Liver (tissue), 9 donors: Measurements from ENCODE around the gene MED27. TPM values are rescaled to one million over a fixed set of nuclear protein-coding genes. Genes with fewer than 3 reads are reported as not detected.

Experiments used
- DNase-seq: peaks from one replicate; pipeline ENCODE4 v3.0.0-alpha.2; 2017; ENCODE audit warnings: low spot score
- H3K27ac ChIP-seq, 2 donors: one replicate each; pipeline ENCODE4 v1.7.0; 2013; ENCODE audit warnings: inconsistent platforms in 2 of 2, low read length in 2 of 2, control low read depth in 1 of 2, low read depth in 1 of 2, mild to moderate bottlenecking in 1 of 2
- H3K27me3 ChIP-seq, 4 donors: one replicate each; pipeline versions ENCODE4 v1.6.1 to v1.7.0; 2013; ENCODE audit warnings: low read length in 3 of 4, inconsistent platforms in 1 of 4, mild to moderate bottlenecking in 1 of 4, moderate library complexity in 1 of 4; ENCODE audit not compliant: control insufficient read depth in 4 of 4, insufficient read depth in 4 of 4
- H3K36me3 ChIP-seq, 4 donors: one replicate each; pipeline versions ENCODE4 v1.6.1 to v1.7.0; 2013; ENCODE audit warnings: low read length in 3 of 4, mild to moderate bottlenecking in 3 of 4, low read depth in 1 of 4, moderate library complexity in 1 of 4; ENCODE audit not compliant: control insufficient read depth in 4 of 4, insufficient read depth in 3 of 4
- H3K4me1 ChIP-seq, 4 donors: one replicate each; pipeline versions ENCODE4 v1.6.1 to v1.7.0; 2013; ENCODE audit warnings: low read length in 3 of 4, mild to moderate bottlenecking in 3 of 4, moderate library complexity in 1 of 4; ENCODE audit not compliant: control insufficient read depth in 4 of 4, insufficient read depth in 4 of 4
- H3K4me3 ChIP-seq, 3 donors: one replicate each; pipeline versions ENCODE4 v1.6.1 to v1.7.0; 2013; ENCODE audit warnings: low read length in 3 of 3, control low read depth in 1 of 3, low read depth in 1 of 3, mild to moderate bottlenecking in 1 of 3
- H3K9ac ChIP-seq, 2 donors: one replicate each; pipeline ENCODE4 v1.7.0; 2013; ENCODE audit warnings: low read length in 2 of 2, mild to moderate bottlenecking in 2 of 2, moderate library complexity in 2 of 2, control low read depth in 1 of 2, low read depth in 1 of 2
- H3K9me3 ChIP-seq, 4 donors: one replicate each; pipeline versions ENCODE4 v1.6.1 to v1.7.0; 2013; ENCODE audit warnings: low read length in 3 of 4; ENCODE audit not compliant: control insufficient read depth in 4 of 4
- EGR1 ChIP-seq, 2 donors: IDR thresholded peaks; 2 replicates each; pipeline ENCODE4 v1.6.1; 2016 to 2018; ENCODE audit warnings: antibody characterized with exemption in 2 of 2, low read depth in 2 of 2
- FOXA1 ChIP-seq: IDR thresholded peaks from 2 replicates; pipeline ENCODE4 v1.6.1; 2016; ENCODE audit warnings: antibody characterized with exemption
- FOXA2 ChIP-seq: IDR thresholded peaks from 2 replicates; pipeline ENCODE4 v1.6.1; 2016; ENCODE audit warnings: antibody characterized with exemption
- GABPA ChIP-seq, 2 donors: IDR thresholded peaks in 1 of 2; conservative IDR thresholded peaks in 1 of 2; 2 replicates each; pipeline ENCODE4 v1.6.1; 2016; ENCODE audit warnings: antibody characterized with exemption in 2 of 2, mild to moderate bottlenecking in 1 of 2, moderate library complexity in 1 of 2
- HNF4A ChIP-seq, 2 donors: conservative IDR thresholded peaks; 2 replicates each; pipeline ENCODE4 v1.6.1; 2016; ENCODE audit warnings: antibody characterized with exemption in 2 of 2, mild to moderate bottlenecking in 2 of 2
- HNF4G ChIP-seq: IDR thresholded peaks from 2 replicates; pipeline ENCODE4 v1.6.1; 2016; ENCODE audit warnings: antibody characterized with exemption
- JUND ChIP-seq, 2 donors: IDR thresholded peaks; 2 replicates each; pipeline ENCODE4 v1.6.1; 2016; ENCODE audit warnings: antibody characterized with exemption in 2 of 2
- RAD21 ChIP-seq, 2 donors: IDR thresholded peaks; 2 replicates each; pipeline ENCODE4 v1.6.1; 2016; ENCODE audit warnings: antibody characterized with exemption in 2 of 2, mild to moderate bottlenecking in 2 of 2
- RXRA ChIP-seq, 2 donors: IDR thresholded peaks; 2 replicates each; pipeline ENCODE4 v1.6.1; 2017 to 2018; ENCODE audit warnings: antibody characterized with exemption in 2 of 2, mild to moderate bottlenecking in 1 of 2
- SP1 ChIP-seq: IDR thresholded peaks from 2 replicates; pipeline ENCODE4 v1.6.1; 2018; ENCODE audit warnings: antibody characterized with exemption, mild to moderate bottlenecking
- TAF1 ChIP-seq: conservative IDR thresholded peaks from 2 replicates; pipeline ENCODE4 v1.6.1; 2016; ENCODE audit warnings: antibody characterized with exemption, mild to moderate bottlenecking
- YY1 ChIP-seq: IDR thresholded peaks from 2 replicates; pipeline ENCODE4 v1.6.1; 2016; ENCODE audit warnings: antibody characterized with exemption, mild to moderate bottlenecking
- WGBS: extraction: QIAGEN DNeasy Blood & Tissue Kit; methylation state at CpG from one replicate; pipeline ENCODE4 v1.1.7; 2013; 5-methylcytosine and 5-hydroxymethylcytosine counted together
- polyA plus RNA-seq, 2 donors: library from polyadenylated mRNA; stranded (reverse) in 1 of 2; unstranded in 1 of 2; fragments of 200-250 nt in 1 of 2; fragments of >200 nt in 1 of 2; fragmentation: Nextera tagmentation in 1 of 2; extraction: Ambion mirVana in 1 of 2; gene quantifications; one replicate each; pipeline versions ENCODE4 v1.2.1 to v1.2.3, GENCODE V29; 2013 to 2015
- total RNA-seq, 2 donors: library from RNA; depleted of rRNA; stranded (reverse); fragments of >200 nt; gene quantifications; one replicate each; pipeline ENCODE4 v1.2.3, GENCODE V29; 2014
- TF ChIP-seq, protein P1 (sequence below): IDR thresholded peaks from 2 replicates; pipeline ENCODE4 v1.6.1; 2016; ENCODE audit warnings: antibody characterized with exemption, mild to moderate bottlenecking
- TF ChIP-seq, protein P2 (sequence below): IDR thresholded peaks from 2 replicates; pipeline ENCODE4 v1.6.1; 2016; ENCODE audit warnings: antibody characterized with exemption
- TF ChIP-seq, protein P3 (sequence below): fragments of 150-350 bp; IDR thresholded peaks from 2 replicates; pipeline ENCODE4 v1.5.1; 2017; ENCODE audit warnings: improper control_type of control experiment, low read depth, low read length; ENCODE audit not compliant: missing input control
- TF ChIP-seq, protein P4 (sequence below): IDR thresholded peaks from 2 replicates; pipeline ENCODE4 v1.6.1; 2016; ENCODE audit warnings: antibody characterized with exemption
- TF ChIP-seq, protein P5 (sequence below): IDR thresholded peaks from 2 replicates; pipeline ENCODE4 v1.6.1; 2016; ENCODE audit warnings: antibody characterized with exemption
- donor health status: healthy.
- donor health status: healthy.
- donor health status: healthy.
- donor health status: healthy.
- donor health status: healthy.

MED27 gene
- total and polyA plus RNA-seq, 4 donors = 4.6 to 7.9 (median 5.5) TPM

DNA sequence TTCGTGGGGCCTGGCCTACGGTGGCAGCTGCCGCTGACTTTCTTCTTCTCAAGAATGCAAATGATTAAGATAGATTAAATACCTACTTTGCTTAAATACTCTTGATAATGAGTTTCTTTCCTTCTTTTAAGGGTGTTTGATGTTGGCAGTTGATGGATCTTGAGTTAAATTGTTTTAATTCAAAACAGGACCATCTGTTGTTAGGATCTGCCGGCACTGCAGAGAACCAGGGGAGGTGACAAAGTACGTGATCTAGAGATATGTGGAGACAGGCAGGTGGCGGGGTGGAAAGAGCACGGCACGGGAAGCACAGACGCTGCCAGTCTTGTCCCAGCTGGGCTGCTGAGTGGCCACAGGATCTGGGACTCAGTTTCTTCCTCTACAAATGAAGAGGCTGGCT is 37.9 kb downstream of the MED27 start:
- Histone ChIP-seq H3K9ac (no peak overlapping the region), H3K4me3 (no peak overlapping the region), H3K27me3 (no peaks in the 10 kb centered on the region), H3K36me3 (no peaks in the 10 kb centered on the region), H3K9me3 (no peaks in the 10 kb centered on the region), H3K4me1 (no peaks in the 10 kb centered on the region), H3K27ac (no peak overlapping the region)
- 96% methylated on average over 9 of the region's 9 CpGs for WGBS
- TF ChIP-seq, protein P1, sequence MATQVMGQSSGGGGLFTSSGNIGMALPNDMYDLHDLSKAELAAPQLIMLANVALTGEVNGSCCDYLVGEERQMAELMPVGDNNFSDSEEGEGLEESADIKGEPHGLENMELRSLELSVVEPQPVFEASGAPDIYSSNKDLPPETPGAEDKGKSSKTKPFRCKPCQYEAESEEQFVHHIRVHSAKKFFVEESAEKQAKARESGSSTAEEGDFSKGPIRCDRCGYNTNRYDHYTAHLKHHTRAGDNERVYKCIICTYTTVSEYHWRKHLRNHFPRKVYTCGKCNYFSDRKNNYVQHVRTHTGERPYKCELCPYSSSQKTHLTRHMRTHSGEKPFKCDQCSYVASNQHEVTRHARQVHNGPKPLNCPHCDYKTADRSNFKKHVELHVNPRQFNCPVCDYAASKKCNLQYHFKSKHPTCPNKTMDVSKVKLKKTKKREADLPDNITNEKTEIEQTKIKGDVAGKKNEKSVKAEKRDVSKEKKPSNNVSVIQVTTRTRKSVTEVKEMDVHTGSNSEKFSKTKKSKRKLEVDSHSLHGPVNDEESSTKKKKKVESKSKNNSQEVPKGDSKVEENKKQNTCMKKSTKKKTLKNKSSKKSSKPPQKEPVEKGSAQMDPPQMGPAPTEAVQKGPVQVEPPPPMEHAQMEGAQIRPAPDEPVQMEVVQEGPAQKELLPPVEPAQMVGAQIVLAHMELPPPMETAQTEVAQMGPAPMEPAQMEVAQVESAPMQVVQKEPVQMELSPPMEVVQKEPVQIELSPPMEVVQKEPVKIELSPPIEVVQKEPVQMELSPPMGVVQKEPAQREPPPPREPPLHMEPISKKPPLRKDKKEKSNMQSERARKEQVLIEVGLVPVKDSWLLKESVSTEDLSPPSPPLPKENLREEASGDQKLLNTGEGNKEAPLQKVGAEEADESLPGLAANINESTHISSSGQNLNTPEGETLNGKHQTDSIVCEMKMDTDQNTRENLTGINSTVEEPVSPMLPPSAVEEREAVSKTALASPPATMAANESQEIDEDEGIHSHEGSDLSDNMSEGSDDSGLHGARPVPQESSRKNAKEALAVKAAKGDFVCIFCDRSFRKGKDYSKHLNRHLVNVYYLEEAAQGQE = no peak
- TF ChIP-seq, protein P2, sequence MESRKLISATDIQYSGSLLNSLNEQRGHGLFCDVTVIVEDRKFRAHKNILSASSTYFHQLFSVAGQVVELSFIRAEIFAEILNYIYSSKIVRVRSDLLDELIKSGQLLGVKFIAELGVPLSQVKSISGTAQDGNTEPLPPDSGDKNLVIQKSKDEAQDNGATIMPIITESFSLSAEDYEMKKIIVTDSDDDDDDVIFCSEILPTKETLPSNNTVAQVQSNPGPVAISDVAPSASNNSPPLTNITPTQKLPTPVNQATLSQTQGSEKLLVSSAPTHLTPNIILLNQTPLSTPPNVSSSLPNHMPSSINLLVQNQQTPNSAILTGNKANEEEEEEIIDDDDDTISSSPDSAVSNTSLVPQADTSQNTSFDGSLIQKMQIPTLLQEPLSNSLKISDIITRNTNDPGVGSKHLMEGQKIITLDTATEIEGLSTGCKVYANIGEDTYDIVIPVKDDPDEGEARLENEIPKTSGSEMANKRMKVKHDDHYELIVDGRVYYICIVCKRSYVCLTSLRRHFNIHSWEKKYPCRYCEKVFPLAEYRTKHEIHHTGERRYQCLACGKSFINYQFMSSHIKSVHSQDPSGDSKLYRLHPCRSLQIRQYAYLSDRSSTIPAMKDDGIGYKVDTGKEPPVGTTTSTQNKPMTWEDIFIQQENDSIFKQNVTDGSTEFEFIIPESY = no peak
- TF ChIP-seq TAF1 (no peak), RAD21 (IDR thresholded peaks at IDR 0.05) (no peak), HNF4A (conservative IDR thresholded peaks at IDR 0.05) (no peak)
- DNase-seq = no peak

DNA sequence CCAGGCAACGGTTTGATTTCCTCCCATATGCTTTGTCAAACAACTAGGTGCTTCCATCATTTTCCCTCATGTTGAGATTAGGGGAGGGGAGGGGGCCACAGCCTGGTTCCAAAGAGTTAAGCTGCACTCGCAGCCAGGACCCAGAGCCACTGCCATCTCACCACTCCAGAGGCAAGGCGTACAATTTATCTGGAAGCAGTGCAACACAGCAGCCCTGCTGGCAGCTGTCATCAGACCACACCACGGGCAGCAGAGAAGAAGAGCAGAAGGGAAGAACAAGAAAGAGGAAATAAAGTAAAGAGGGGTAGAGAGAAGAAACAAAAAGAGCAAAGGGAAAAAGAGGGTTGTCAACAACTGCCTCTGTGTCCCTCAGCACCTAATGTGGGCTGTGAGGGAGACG is 38.9 kb downstream of the MED27 start:
- no peak for DNase-seq
- TF ChIP-seq YY1 (no peak), RXRA (IDR thresholded peaks at IDR 0.05) (no peak), FOXA2 (no peak), HNF4A (conservative IDR thresholded peaks at IDR 0.05) (no peak), JUND (IDR thresholded peaks at IDR 0.05) (no peak), RAD21 (IDR thresholded peaks at IDR 0.05) (no peak), HNF4G (no peak), SP1 (no peak), FOXA1 (no peak), TAF1 (no peak), GABPA (IDR thresholded peaks at IDR 0.05 in 1 of 2, conservative IDR thresholded peaks at IDR 0.05 in 1 of 2) (no peak), EGR1 (IDR thresholded peaks at IDR 0.05; ENCODE audit: low read depth in 2 of 2) (no peak)
- TF ChIP-seq, protein P1 = no peak
- TF ChIP-seq, protein P3, sequence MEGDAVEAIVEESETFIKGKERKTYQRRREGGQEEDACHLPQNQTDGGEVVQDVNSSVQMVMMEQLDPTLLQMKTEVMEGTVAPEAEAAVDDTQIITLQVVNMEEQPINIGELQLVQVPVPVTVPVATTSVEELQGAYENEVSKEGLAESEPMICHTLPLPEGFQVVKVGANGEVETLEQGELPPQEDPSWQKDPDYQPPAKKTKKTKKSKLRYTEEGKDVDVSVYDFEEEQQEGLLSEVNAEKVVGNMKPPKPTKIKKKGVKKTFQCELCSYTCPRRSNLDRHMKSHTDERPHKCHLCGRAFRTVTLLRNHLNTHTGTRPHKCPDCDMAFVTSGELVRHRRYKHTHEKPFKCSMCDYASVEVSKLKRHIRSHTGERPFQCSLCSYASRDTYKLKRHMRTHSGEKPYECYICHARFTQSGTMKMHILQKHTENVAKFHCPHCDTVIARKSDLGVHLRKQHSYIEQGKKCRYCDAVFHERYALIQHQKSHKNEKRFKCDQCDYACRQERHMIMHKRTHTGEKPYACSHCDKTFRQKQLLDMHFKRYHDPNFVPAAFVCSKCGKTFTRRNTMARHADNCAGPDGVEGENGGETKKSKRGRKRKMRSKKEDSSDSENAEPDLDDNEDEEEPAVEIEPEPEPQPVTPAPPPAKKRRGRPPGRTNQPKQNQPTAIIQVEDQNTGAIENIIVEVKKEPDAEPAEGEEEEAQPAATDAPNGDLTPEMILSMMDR = no peak
- TF ChIP-seq, protein P2 = no peak
- TF ChIP-seq, protein P4, sequence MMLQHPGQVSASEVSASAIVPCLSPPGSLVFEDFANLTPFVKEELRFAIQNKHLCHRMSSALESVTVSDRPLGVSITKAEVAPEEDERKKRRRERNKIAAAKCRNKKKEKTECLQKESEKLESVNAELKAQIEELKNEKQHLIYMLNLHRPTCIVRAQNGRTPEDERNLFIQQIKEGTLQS = no peak
- TF ChIP-seq, protein P5, sequence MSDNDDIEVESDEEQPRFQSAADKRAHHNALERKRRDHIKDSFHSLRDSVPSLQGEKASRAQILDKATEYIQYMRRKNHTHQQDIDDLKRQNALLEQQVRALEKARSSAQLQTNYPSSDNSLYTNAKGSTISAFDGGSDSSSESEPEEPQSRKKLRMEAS = no peak
- no peak overlapping the region for H3K9ac ChIP-seq
- no peaks in the 10 kb centered on the region for H3K36me3 ChIP-seq
- H3K27ac ChIP-seq = no peak overlapping the region
- H3K27me3 ChIP-seq = no peaks in the 10 kb centered on the region
- H3K4me1 ChIP-seq = no peaks in the 10 kb centered on the region
- no peaks in the 10 kb centered on the region for H3K9me3 ChIP-seq
- 92% methylated on average over 5 of the region's 5 CpGs for WGBS
- no peak overlapping the region for H3K4me3 ChIP-seq
